Stimulated activated CD4-positive, alpha-beta T cell treated with anti-CD3 and anti-CD28 coated beads, Interleukin-1b, Interleukin-23, amount 100 ng/mL, for 24 hours (primary cell): ENCODE results near the gene MRPS34.
"Not testable (repeated sequence)": the region's sequence is repeated elsewhere in the genome, so short reads cannot be mapped to it uniquely, and the experiment has no call there.

Source experiments
- DNase-seq, 4 experiments: peaks; one replicate each; pipeline ENCODE4 v3.0.0-alpha.2; 2020; ENCODE audit warnings: low read depth in 4 of 4, low spot score in 1 of 4

The MRPS34 gene

DNA sequence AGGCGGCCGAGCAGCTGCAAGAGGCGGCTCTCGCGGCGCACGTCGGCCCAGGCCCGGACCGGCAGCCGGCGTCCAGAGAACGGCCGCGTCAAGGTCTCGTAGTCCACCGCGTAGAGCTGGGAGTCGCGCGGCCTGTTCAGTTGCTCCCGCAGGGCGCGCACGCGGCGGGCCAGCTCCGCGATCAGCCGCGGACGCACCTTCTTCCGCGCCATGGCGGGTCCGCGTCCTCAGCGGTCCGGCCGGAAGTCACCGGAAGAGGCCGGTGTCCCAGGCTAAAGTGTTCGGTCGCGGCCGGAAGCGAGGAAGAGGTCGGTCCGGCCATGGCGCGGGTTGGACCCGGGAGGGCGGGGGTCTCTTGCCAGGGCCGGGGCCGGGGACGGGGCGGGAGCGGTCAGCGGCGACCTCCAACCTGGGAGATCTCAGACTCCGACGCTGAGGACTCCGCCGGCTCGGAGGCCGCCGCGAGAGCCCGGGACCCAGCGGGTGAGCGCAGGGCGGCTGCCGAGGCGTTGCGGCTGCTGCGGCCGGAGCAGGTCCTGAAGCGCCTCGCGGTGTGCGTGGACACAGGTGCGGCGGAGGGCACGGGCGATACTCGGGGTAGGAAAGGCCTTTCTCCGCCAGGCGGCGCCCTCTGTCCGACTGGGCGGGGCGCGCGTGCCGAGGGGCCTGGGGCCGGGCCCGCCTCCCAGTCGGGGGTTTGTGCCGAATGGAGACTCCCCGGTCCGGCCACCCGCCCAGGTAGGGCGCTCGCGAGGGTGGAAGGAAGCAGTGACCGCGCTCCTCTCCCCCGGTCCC lies at the start of gene MRPS34:
Gene MRPS34, minus strand, starts transcription at position 227 of the 795 bp plus-strand sequence. Its CDS starts 15 bp downstream, at position 212.
- peak; percentile 59 to 77 (median 67) for DNase-seq

DNA sequence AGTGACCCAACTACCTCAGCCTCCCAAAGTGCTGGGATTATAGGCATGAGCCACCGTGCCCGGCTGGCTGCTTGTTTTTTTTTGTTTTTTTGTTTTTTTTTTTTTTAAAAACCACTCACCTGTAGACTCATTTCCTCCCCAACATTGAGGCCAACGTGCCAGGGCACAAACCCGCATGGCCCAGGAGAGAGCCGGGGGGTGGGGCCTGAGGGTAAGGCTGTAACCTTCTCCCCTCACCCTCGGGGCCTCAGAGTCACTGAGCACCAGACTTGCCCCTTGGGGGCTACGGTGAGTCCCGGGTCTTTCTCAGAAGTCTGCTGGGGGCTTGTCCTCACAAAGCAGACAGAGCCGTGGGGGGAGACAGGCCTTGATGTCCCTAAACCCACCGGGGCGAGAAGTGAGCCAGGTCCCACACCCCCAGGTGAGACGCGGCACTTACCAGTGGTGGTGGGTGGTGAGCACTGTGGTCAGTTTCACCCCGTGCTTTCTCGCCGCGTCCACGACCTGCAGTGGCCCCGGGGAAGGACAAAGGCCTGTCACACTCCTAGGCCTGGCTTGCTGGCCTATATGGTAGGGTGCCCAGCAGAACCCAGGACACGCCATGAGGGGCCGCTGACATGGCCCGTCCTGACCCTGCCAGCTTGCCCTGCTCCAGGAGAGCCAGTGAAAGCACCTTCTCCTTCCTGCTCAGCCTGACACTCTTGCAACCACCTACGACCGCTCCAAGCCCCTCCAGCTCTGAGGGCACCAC lies 49.1 kb upstream of the MRPS34 start:
- DNase-seq, result no peak

DNA sequence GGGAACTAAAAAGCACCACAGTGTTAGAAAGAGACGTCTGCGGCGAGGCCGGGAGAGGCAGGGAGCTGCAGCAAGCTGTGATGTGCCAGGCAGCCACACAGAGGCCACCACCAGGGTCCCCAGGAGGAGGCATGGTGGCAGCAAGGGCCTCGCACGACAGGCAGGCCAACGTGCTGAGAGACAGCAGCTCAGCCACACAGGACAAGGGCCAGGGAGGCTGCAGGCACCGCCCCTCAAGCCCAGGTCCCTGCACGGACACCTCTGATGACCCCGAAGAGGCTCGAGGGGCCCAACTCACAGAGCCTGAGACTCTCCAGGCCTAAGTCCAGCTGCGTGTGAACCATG lies 48.0 kb upstream of the MRPS34 start:
- no peak for DNase-seq

DNA sequence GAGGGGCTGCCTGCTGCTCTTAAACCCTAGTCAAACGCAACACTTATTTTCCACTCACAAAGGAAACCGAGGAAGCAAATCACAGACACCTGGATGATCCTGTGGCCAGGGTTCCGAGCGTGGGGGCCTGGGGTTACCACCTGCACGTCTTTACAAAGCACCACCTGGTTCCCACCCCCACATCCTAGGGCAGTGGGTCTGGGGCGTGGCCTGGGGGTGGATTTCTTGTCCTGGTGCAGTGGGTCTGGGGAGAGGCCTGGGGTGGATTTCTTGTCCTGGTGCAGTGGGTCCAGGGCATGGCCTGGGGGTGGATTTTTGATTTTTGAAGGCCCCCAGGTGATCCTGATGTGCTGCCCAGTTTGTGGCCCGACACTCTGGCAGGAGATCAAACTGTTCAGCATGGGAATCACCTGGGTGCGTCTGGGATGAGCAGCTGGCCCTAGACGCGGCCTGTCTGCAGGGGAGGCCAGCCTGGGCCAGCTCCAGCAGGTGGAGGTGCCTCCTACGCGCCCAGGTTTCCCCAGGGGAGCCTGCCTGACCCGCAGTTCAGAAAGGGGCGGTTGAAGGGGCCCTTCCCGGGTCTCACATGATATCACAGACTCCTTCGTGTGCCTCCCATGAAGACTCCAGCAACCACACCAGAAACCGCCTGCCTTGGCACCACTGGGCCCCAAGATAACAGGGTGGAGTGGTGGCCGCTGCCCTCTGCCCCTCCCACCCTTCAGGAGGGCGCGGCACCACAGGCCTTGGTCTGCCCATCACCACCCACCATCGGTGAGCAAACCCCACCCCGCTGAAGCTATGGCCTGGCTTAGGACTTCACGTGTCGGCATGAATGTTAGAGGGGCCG lies 47.4 kb upstream of the MRPS34 start:
- DNase-seq, result no peak

DNA sequence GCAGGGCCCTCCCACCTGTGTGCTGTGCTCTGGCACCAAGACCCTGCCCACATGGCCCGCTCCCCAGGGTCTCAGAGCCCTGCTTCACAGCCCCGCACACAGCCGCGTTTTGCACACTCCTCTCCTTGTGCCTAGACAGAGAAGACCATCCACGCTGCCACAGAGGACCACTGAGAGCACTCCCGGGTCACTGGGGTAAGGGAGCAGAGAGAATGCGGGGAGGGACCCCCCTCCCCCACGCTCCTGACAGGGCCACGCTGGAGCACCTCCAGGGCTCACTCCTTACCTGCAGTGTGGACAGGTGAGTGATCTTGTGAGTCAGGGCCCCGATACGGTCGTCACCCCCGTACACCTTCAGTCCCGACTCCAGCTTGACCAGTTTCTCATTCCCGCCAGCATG lies 46.7 kb upstream of the MRPS34 start:
- no peak for DNase-seq

DNA sequence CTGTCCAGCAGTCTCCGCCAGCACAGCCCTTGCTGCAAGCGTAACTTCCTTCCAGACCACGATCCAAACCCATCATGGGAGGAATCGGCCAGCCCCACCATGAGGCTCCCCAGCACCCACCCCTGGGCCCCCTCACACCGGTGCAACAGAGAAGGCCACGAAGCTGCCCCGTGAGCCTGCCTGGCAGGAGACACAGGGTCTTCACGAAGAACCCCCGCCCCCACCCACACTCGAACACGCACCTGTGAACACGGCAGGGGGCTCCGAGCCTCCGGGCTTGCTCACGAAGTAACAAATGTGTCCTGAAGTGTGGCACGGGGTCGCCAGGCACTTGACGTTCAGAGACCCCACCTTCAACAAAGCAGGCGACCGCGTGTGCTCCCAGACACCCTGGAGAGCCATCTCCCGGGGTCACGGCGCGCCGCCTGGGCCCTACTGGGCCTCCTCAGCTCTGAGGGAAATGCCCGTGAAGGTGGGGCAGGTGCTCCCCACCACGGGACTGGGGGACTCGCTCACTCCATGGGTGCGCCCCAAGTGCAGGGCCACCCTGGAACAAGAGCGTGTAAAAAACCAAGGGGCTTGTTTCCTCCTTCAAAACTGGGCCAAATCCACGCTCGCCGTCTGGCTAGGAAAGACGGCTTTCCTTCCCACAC lies 46.1 kb upstream of the MRPS34 start:
- DNase-seq, result no peak

DNA sequence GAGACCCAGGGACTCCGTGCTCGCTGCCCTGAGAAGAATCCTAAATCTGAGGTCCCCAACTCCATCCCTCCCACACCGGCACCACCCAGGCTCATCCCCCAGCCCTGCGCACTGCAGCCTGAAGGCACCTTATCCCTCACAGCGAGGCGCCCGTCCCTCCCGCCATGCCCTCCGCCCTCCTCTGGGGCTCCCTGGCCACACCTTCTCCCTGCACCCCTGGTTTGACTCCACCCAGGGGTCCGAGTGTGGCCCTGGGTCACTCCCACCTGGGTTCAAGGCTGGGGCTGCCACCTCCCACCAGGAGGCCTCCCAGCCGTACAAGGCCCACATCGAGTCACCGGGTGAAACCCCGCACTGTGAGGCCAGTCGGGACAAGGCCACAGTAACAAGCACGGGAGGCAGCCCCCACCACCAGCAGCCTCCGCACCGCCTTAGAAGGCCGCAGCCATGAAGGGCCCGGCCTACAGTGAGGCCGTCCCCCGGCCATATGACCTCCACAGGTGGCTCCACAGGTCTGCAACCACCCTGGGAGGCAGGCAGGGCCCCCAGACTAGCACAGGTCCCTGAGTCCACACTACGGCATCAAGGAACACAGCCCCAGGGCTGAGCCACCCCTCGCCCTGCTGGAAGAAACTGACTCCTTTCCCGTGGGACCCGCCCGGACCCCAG lies 45.4 kb upstream of the MRPS34 start:
- DNase-seq, result no peak

DNA sequence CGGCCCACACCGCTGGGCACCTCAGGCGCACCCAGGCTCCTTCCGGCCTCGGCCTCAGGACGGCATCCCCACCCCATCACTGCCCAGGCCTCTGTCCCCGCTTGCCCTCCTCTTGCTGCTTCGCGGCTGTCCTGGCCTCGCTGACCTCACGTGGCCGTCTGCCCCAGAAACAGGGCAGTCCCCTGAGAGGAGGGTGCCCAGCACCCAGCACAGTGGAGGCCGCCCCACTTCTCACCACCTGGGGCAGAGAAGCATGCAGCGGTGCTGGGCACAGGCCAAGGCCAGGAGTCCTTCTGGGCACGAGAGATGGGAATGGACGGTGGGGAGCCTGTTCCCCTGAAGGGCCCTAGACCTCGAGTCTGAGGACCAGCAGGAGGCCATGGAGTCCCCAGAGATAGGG lies 44.8 kb upstream of the MRPS34 start:
- no peak for DNase-seq

DNA sequence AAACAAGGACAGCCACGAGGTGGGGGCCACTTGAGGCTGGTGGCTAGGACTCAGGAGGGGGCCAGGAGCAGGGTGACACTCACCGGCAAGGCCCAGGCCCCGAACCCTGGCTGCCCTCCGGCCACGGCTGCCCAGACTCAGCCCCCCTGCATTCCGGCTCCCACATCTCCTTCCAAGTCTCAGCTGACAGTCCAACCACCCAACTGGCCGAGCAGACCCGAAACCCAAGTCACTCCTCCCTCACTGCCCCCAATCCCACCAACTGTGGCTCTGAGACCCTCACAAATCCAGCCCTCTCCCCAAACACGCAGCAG lies 44.3 kb upstream of the MRPS34 start:
- no peak for DNase-seq

DNA sequence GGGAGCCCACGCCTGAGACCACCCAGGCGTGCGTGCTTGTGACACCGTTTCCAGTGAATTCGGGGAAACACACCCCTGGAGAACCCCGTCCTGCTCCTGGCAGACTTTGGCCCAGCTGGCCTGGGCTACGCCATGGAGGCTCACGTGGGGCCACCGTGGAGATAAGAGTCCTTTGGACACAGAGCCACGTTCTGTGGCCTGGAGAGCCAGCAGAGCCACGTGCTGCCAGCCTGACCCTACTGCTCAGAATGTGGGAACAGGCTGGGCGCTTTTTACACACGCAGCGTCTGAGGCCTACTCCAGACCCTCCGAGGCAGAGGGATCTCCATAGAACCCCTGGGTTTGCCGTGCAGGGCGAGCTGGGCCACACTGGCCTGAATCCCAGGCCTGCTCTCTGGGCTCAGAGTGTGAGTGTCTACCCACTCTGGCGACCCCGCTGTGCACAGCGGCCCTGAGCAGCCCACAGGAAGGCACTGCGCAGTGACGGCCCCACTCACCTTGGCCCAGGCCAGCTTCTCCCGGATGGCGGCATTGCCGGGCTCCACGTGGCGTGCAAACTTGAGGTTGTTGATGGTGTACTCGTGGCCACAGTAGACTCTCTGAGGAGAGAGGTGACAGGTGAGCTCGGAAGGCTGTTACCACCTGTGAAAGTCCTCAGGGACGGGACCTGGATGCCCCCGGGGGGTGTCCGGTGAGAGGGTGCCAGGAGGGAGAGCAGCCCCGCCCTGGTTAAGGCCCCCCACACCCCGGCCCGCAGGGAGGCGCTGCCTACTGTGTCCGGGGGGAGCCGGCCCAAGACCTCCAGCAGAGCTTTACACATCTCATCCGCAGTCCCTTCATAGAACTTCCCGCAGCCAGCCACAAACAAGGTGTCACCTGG lies 43.7 kb upstream of the MRPS34 start:
- no peak for DNase-seq

DNA sequence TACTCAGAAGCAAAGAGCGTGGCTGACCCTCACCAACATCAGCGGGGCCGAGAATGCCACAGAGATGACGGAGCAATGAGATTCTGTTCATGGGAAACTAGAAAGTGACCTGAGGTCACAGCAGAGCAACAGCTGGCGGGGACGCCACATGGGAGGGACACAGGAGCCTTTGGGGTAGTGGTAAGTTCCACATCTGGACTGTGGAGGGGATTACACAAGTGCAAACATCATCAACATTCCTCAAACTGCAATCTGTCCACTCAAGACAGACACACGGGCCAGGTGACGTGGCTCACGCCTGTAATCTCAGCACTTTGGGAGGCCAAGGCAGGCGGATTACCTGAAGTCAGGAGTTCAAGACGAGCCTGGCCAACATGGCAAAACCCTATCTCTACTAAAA lies 42.5 kb upstream of the MRPS34 start:
- no peak for DNase-seq

DNA sequence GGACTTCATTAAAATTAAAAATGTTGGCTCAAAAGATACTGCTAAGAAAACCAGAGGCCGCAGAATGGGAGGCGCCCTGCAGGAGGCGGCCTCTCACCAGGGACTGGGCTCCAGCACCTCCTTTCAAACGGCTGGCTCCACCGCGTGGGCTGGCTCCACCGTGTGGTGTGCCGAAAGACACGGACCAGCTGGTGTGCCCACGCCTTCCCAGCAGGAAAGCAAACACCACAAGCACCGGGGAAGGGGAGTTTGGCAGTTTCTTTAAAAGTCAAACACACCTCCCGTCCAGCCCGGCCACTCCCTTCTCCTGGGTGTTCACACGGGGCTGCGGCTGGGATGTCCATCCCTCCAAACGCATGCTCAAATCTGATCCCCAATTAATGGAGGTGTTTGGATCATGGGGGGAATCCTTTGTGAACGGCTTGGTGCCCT lies 39.8 kb upstream of the MRPS34 start:
- DNase-seq, result peak in 2 of 4 experiments; percentile 16 to 59

DNA sequence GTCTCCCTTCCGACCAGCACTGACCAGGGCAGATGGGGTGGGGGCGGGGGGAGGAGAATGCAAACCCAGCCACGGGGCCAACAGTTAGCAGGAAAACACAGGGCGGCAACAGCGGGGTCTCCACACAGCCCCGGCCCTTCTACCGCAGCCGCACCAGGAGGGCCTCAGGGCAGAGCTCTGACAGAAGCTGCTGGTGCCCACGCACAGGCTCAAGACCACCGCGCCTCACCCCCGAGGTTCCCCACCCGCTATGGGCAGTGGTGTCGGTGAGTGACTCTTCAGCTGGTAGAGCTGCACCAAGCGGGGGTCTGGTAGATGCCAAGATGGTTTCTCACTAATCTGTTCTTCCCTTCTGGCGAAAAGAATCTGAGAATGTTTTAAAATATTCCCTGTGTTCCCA lies 37.6 kb upstream of the MRPS34 start:
- no peak for DNase-seq

DNA sequence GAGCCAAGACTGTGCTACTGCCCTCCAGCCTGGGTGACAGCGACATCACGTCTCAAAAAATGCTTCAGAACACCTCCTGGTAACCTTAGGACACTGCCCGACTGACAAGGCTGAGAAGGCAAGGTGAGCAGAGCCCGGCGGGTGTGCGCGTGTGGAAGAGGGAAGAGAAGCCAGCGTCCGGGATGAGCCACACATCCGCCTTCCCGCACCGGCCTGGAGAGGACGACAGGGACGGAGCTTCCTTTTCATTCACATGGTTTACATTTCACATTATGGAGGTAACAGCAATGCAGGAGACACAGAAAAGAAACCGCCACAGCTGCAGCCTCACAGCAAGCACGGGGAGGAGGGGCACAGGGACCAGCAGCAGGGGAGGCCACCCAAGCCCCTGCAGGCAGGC lies 37.2 kb upstream of the MRPS34 start:
- DNase-seq, result no peak

DNA sequence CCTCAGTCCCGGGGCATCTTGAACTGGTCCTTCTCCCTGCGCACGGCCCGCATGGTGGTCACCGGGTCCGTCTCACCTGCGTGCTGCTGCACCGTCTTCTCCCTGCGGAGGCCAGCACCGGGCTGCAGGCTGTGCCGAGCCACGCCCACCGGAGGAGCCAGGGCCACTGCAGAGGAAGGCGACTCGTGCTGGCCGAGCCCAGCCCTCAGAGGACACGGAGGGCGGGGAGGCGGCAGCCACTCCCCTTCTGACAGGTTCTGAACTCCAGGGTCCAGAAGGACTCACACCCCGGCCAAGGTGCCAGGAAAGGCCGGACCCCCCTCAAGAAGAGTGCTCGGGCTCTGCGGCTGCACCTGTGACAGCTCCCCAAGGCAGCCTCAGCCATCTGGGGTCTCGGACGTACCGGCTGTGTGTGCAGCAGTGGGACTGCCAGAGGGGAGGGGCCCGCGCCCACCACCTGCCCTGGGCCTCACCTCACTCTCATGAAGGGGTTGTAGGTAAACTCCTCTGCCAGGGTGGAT lies 36.4 kb upstream of the MRPS34 start:
- no peak for DNase-seq

DNA sequence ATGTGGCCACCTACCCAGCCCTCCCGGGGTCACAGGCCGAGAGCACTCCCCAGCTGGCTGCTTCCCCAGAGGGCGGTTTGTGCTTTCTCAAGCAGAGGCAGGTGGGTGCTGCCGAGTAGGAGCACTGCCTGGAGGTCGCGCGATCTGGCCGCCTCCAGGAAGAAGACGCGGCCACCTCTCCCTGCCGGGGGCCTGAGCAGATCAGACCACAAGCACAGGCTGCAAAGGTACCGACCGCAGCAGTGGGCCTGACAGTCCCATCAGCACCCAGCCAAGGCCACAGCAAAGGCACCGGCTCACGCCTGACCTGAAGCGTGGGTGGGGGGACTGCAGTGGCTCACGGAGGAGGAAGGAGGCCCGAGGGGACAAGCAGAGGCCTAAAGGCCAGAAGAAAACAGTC lies 35.8 kb upstream of the MRPS34 start:
- no peak for DNase-seq

DNA sequence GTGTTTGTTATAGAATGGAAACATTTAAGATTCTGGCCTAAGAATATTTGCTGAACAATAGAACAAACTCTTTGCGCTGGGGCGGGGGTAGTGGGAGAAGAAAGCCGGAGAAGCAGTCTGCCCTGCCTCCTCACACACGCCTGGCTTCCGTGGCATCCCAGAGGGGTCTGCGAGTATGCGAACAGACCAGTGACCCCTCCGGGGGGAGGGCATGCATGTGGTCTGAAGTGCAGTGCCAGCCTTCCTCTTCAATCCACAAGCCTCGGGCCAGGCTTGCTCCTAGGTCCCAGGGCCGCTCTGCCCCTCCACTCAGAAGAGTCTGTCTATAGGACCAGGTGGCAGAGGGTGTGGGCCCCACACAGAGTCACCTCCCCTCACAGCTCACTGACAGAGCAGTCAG lies 34.7 kb upstream of the MRPS34 start:
- DNase-seq, result no peak

DNA sequence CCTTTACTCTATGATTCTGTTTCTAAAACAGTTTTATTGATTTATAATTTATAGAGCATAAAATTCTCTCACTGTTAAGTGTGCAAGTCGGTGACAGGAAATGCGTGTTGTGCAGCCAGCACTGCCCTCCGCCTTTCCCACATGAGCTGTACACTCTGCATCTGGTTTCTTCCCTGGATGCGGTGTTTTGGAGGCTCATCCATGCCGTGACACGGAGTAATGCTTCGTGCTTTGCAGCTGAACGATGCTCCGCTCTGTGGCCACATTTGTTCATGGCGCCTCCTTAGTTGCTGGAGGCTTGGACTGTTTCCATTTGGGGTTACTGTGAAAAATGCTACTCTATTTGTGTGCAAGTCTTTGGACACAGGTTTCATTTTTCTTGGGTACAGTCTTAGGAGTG lies 27.8 kb upstream of the MRPS34 start:
- no peak for DNase-seq

DNA sequence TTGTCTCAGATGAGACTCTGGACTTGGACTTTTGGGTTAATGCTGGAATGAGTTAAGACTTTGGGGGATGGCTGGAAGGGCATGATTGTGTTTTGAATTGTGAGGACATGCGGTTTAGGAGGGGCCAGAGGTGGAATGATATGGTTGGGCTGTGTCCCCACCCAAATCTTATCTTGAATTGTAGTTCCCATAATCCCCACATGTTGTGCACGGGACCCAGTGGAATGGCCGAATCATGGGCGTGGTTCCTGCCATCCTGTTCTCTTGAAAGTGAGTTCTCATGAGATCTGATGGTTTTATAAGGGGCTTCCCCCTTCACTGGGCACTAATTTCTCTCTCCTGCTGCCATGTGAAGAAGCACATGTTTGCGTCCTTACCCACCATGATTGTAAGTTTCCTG lies 26.3 kb upstream of the MRPS34 start:
- DNase-seq, result not testable (repeated sequence)
